RPMI7951 (cell line): Measurements from ENCODE around the gene AGTPBP1. TPM values are rescaled to one million over a fixed set of nuclear protein-coding genes. Genes with fewer than 3 reads are reported as not detected.

Experiments
- DNase-seq: peaks from one replicate; pipeline ENCODE4 v3.0.0-alpha.2; 2012; ENCODE audit warnings: low read depth
- total RNA-seq: library from RNA; depleted of rRNA; stranded (reverse); fragments of >200 nt; shearing (Covaris generic); gene quantifications from 2 replicates; pipeline ENCODE4 v1.2.3, GENCODE V29; 2014

Gene AGTPBP1
- total RNA-seq, 1 experiment from 2014 or later = 13.2 TPM

GRCh38 chr9:85717220-85717619 is 24.5 kb downstream of the AGTPBP1 start:
- no peak for DNase-seq

DNA sequence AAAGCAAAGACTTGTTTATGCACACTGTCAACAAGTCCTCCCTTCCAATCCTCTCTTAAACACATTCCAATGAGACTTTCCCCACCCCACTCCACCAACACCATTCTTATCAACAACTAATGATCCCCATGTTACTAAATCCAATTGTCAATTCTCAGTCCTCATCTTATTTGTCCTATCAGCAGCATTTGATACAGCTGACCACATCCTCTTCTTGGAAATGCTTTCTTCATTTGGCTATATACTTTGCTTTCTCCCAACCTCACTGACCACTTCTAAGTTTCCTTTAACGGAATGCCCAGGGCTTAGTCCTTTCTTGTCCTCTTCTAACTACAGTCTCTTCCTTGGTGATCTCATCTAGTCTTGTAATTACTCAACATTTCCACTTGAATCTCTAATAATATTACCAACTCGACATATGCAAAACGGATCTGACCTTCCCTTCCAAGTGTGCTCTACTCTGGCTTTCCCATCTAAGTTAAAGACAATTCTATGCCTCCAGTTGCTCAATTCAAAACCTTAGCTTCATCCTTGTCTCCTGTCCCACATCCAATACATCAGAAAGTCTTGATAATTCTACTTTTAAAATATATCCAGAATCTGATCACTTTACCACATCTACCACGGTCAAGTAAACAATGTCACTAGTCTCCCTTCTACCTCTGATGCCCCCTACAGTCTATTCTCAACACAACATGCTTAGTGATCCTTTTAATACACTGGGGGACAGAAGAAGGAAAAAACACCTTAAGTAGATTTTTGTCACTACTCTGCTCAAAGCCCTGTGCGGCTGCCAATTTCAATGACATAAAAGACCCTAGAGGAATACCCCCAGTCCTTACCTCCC is 25.5 kb downstream of the AGTPBP1 start:
- no peak for DNase-seq

DNA sequence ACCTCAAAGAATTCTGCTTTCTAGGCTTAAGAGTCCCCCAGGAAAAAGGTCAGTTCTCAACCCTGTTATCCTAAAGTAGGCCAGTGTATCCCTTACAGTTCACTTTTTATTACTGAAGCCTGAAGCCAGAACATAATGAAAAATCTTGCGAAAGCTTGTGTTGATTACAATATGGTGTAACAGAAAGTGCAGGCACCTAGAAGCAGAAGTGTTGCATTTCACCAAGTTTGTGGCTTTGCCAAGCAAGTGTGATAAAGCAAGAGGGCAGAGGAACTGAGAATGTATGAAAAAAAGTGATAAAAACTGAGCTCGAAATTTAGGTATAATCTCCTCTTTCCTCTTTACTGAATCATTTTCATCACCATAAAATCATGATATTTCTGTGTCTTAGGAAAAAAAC is 26.2 kb downstream of the AGTPBP1 start:
- DNase-seq = no peak

- DNase-seq = no peak
Measured at GRCh38 chr9:85713897-85714296, 27.9 kb downstream of the AGTPBP1 start.

DNA sequence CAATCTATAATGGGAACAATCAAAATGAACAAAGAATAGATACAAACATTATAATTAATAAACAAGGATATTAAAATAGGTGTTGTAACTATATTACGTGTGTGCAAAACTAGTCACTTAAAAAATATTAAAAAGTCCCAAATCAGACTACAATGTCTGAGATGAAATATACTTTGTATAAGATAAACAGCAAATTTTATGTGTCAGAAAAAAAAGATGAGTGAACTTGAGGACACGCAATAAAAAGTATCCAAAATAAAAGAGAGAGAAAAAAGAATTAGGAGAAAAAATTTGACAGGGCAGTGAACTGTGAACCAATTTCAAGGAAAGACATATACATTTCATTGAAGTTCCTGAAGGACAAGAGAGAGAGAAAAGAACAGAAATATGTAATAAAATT is 37.0 kb downstream of the AGTPBP1 start:
- no peak for DNase-seq

- DNase-seq = no peak
Measured at GRCh38 chr9:85703398-85703797, 38.4 kb downstream of the AGTPBP1 start.

DNA sequence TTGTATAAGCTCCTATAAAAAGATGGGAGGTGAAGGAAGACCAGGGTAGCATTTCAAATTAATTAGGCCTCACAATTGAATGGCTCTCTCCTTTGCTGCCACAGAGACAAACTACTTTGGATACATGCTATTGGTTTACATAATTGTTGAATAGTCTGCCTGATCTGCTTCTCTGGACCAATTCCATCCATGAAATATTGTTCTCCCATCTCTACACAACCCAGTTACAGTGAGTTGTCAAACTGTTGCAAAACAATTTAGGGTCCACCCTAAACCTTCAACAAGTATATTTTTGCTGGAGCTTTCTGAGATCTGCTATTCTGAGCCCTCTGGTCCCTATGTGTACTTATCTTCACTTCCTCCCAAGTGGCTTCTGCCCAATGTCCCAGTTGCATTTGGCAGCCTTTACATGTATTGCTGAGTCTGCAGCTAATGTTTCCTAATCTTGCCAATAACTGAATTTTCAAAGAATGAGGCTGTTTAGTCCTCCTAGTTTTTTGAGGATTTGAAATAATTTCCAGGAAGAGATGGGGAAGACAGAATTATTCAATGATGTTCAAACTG is 38.9 kb downstream of the AGTPBP1 start:
- no peak for DNase-seq

GRCh38 chr9:85702191-85702590 is 39.6 kb downstream of the AGTPBP1 start:
- no peak for DNase-seq

DNA sequence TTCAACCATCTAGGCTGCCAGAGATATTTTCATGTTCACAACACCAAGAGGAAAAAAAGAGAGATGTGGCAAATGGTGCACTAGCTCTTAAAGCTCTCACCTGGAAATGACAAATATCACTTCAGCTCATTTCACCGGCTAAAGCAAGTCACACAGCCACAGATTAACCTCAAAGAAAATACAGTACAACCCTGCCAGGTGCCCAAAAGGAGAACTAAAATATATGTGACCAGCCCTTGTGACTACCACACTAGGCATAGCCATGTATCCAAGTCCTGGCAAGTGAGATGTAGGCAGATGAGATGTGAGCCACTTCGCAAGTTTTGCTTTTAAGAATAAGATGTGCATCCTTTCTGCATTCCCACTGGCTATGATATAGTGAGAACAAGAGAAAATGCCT is 41.4 kb downstream of the AGTPBP1 start:
- DNase-seq = no peak

- no peak for DNase-seq
Measured at GRCh38 chr9:85688361-85688760, 53.4 kb downstream of the AGTPBP1 start.

- no peak for DNase-seq
Measured at GRCh38 chr9:85685081-85685480, 56.7 kb downstream of the AGTPBP1 start.

GRCh38 chr9:85676790-85677189 is 65.0 kb downstream of the AGTPBP1 start:
- no peak for DNase-seq

DNA sequence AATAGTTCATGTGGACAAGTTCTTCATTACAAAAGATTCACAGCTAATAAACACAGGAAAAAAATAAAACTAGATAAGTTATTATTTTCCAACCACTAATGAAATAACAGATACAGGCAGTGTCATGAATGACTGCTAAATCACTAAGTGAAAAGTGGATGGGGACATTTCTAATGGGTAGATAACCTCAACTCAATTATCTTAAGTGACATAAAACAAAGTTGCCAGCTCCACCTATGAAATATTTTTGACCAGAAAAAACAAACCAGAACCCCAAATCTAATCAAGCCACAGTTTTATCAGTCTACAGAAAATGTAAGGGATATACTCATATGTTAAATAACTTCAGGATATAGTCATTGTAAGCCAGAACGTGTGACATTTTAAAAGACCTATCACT is 74.4 kb downstream of the AGTPBP1 start:
- DNase-seq = no peak

DNA sequence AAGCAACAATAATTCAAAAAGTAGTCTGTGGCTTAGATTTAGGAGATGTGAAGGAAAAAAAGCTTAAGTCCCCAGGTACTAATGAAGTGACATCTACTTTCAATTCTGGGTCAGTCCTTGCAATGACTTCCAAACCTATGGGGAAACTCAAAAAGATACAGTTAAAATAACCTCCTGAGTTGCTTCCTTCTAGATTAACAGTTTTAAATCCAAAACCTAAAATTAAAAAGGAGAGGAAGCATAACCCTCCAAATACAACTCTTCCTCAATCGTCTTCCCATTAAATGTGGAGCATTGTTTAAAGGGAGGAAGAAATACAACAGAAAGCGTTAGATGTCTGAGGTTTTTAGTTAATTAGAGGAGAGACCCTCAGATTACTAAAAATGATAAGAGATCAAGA is 75.7 kb downstream of the AGTPBP1 start:
- DNase-seq = no peak

DNA sequence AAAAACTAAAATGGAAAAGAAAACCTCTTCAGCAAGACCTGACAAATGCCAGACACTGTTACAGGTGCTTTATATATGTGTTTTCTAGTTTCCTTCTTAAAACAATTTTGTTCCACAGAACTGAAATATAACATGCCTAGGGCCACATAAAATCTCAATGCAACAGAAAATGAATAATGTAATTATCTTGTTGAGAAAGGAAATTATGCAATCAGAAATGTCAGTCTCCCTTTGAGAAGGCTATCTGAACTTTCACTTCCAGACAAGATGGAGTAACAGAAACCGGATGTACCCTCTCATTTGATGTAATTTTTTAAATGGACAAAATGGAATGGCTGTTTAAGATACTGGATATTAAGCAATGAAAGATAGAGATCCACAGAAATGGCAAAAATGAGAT is 79.2 kb downstream of the AGTPBP1 start:
- no peak for DNase-seq

DNA sequence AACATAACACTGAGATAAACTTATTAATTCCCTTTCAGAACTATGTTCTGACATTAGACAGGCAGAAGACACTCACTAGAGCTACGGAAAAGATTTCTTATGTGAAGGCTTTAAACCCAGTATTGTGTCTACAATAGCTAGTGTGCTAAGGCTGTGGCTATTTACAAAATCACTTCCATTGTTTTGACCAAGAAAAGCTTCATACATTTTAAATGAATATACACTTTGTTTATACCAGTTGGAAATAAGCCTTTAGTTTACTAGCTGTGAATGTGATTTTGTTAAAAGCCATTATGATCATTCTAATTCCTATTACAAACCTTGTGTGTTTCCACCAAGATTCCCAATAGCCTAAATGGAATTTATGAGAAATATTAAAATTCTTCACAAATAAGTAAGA is 83.0 kb downstream of the AGTPBP1 start:
- no peak for DNase-seq

GRCh38 chr9:85653153-85653552 is 88.6 kb downstream of the AGTPBP1 start:
- no peak for DNase-seq

DNA sequence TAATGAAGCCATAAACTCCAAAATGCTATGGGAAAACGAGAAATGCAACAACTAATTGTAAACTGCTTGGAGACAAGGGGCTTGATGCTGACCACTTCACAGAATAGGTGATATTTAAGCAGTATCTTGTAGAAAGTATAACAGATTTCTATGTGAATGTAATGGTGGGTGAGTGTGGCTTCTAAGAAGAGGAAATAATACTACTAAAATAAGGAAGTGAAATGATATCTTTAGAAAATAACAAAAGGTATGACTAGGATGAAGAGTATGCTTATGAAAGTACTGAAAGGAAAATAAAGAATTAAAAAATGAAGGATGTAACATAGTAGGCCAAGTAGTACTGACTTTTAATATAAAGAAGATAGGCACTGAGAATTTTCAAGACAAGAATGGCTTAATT is 94.2 kb downstream of the AGTPBP1 start:
- DNase-seq = no peak

DNA sequence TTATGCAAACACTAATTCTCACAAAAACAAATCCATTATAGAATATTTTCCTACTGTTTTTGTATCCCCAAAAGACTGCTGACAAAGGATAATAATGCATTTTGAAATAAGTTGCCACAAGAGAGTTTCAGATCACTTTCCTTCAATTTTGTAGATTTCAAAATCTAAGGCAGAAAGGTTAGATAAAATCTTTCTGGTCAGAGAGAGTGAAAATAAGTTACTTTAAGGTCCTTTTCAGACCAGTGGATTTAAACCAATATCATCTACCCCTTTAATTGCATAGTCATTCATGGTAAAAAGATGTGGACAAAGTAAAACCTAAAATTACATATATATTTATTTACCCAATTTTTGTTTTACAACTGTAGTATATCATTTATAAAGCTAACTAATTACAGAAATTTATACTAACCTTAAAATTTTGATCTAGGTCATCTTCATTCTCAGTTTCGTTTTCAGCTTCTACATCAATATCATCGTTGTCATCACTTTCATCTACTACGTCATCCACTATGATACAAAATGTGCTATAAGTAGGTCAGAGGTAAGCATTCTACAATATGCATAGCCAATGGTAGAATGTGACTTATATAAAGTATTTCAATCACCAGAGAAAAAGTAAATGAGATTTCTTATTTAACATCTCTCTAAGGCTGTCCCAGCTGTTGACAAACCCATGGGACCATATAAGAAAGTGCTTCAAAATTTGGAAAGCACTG is 95.7 kb downstream of the AGTPBP1 start:
- DNase-seq = no peak

- no peak for DNase-seq
Measured at GRCh38 chr9:85640425-85640824, 101.3 kb downstream of the AGTPBP1 start.

DNA sequence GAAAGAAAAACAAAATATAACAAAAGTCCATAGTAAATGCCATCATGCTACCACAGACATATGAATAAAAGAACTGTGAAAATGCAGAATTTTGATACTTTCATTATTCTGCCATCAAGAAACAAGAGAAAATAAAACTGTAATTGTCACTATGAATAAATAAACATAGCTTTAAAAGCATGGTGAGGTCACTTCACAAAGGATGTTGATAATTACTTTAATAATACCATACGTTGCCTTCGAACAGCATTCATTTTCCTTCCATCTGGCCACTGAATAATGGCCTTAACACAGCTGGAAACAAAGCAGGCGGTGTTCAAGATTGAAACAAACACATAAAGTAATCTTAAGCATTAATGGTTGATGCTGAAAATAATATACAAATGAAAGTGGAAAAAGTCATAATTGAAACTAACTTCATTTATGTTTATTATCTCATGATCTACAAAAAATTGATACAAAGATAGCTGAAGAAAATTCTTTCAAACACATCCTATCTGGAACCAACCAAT is 102.0 kb downstream of the AGTPBP1 start:
- DNase-seq = no peak

- DNase-seq = no peak
Measured at GRCh38 chr9:85631809-85632208, 109.9 kb downstream of the AGTPBP1 start.

- DNase-seq = no peak
Measured at GRCh38 chr9:85630676-85631075, 111.1 kb downstream of the AGTPBP1 start.
